Breast epithelium (tissue), 3 donors: ENCODE results near the gene ICAM2.

Experiments
- POLR2A ChIP-seq: fragments of 450-650 bp; IDR thresholded peaks from one replicate; pipeline ENCODE4 v1.6.1; 2016; ENCODE audit warnings: antibody characterized with exemption, mild to moderate bottlenecking, moderate library complexity
- POLR2AphosphoS5 ChIP-seq, 3 donors: sonication (generic); formaldehyde crosslinking; IDR thresholded peaks; one replicate each; pipeline ENCODE4 v1.6.1; 2017; ENCODE audit warnings: antibody characterized with exemption in 3 of 3
- TF ChIP-seq, protein P1 (sequence below), 3 donors: fragments of 450-650 bp; IDR thresholded peaks; one replicate each; pipeline ENCODE4 v1.5.1; 2016 to 2017; ENCODE audit warnings: antibody characterized with exemption in 3 of 3, mild to moderate bottlenecking in 3 of 3, moderate library complexity in 3 of 3

DNA sequence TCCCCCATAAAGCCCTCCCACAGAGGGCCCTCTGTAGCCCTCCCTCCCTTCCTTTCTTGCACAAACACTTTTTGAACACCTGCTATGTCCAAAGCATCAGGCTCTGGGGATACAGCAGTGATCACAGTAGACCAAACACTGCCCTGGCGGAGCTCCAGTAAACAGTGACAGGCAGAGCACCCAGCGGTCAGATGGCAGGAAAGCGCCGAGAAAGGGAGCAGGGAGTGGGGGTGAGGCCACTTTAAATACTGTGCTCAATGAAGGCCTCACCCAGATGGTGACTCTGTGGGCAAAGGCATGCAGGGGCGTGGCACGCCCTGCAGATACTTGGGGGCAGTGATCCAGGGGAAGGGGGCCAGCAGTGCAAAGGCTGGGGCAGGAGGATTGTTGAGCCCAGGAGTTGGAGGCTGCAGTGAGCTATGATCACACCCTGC is 14.7 kb downstream of the ICAM2 start:
- TF ChIP-seq, protein P1, sequence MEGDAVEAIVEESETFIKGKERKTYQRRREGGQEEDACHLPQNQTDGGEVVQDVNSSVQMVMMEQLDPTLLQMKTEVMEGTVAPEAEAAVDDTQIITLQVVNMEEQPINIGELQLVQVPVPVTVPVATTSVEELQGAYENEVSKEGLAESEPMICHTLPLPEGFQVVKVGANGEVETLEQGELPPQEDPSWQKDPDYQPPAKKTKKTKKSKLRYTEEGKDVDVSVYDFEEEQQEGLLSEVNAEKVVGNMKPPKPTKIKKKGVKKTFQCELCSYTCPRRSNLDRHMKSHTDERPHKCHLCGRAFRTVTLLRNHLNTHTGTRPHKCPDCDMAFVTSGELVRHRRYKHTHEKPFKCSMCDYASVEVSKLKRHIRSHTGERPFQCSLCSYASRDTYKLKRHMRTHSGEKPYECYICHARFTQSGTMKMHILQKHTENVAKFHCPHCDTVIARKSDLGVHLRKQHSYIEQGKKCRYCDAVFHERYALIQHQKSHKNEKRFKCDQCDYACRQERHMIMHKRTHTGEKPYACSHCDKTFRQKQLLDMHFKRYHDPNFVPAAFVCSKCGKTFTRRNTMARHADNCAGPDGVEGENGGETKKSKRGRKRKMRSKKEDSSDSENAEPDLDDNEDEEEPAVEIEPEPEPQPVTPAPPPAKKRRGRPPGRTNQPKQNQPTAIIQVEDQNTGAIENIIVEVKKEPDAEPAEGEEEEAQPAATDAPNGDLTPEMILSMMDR (IDR thresholded peaks at IDR 0.05), result no peak
- TF ChIP-seq POLR2A (no peak), POLR2AphosphoS5 (IDR thresholded peaks at IDR 0.05) (no peak)
